ENCODE measurements around the gene TPM3. TPM values are rescaled to one million over a fixed set of nuclear protein-coding genes. Genes with fewer than 3 reads are reported as not detected.

Gene TPM3
- total and polyA plus RNA-seq, 10 of the 15 experiments (the other 5 are each of a cell fraction or from before 2014, with no cell fraction given), result 270 to 759 (median 505) TPM

DNA sequence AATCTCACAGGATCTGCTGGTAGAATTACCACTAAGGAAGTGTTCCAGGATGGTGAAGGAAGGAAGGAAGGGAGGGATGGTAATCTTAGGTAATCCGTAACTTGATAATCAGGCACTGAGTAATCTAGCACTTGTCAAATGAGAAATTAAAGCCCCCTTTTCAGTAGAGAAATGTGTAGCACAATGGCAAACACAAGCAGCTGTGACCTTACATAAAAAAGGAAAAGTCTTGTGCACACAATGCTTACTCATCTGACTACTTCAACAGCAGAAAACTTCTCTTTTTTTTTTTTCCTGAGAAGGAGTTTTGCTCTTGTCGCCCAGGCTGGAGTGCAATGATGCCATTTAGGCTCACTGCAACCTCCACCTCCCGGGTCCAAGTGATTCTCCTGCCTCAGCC, 43.1 kb downstream of the TPM3 start:
- 0% methylated on average over 3 of the region's 3 CpGs for WGBS (ENCODE audit: insufficient coverage, insufficient replicate concordance, low lambda C conversion rate, missing lambda C conversion rate)
- no peaks in the 10 kb centered on the region for H4K20me1 ChIP-seq (ENCODE audit: control insufficient read depth, insufficient read depth)
- intact Hi-C loops (cut with micrococcal nuclease; ENCODE audit: unreplicated experiment), result no loop called here
- ATAC-seq (peak; percentile 94), DNase-seq (ENCODE audit: low read depth, low spot score) (peak; percentile 36), FAIRE-seq (peak; percentile 75)
- in situ Hi-C loops (cut with MboI), result no loop called here
- H2AFZ ChIP-seq (ENCODE audit: control insufficient read depth, low read depth, low read length), result no peak overlapping the region
- no peak overlapping the region for H3K4me3 ChIP-seq
- ChIA-PET POLR2A (interaction anchor here (0.6 to 1.6 kb wide), 2 partner anchors 10 to 15 kb away, joined by 4 to 7 read pairs; no protein-coding TSS in a partner anchor), SMC1A (ENCODE audit: uncharacterized antibody, unreplicated experiment) (interaction anchor here (1.0 to 1.2 kb wide), 2 partner anchors 9 to 173 kb away, joined by 3 to 6 read pairs; no protein-coding TSS in a partner anchor), RAD21 (ENCODE audit: unreplicated experiment) (interaction anchor here (0.6 to 1.2 kb wide), 2 partner anchors 32 to 205 kb away, joined by 3 read pairs; no protein-coding TSS in a partner anchor), CTCF (no interaction called here)
- H3K4me2 ChIP-seq (ENCODE audit: control insufficient read depth, insufficient read depth), result no peak overlapping the region
- no TSS peak for BruUV-seq (replicated peaks)
- H3K79me2 ChIP-seq (ENCODE audit: control insufficient read depth, insufficient read depth, low read length), result no peaks in the 10 kb centered on the region
- no peaks in the 10 kb centered on the region for H3K9me3 ChIP-seq (replicated peaks; ENCODE audit: control insufficient read depth, insufficient read depth, low read length)
- H3K27me3 ChIP-seq (replicated peaks in 1 of 2; ENCODE audit: control insufficient read depth in 2 of 2, insufficient read depth in 2 of 2, low read length in 1 of 2), result no peaks in the 10 kb centered on the region
- no peaks in the 10 kb centered on the region; the same call in 1 of the 2 replicates for H3K4me1 ChIP-seq (ENCODE audit: control insufficient read depth, insufficient read depth, low read length)
- H3K27ac ChIP-seq (ENCODE audit: control insufficient read depth, insufficient read depth), result no peak overlapping the region
- H3K36me3 ChIP-seq (ENCODE audit: control insufficient read depth in 2 of 2, insufficient read depth in 2 of 2, low read length in 1 of 2), result no peaks in the 10 kb centered on the region
- H3K9ac ChIP-seq (ENCODE audit: control insufficient read depth, insufficient read depth, low read length), result no peak overlapping the region
- peak; percentile 57 for TF ChIP-seq NFIC (IDR thresholded peaks at IDR 0.05; ENCODE audit: low read depth, low read length)
- TF ChIP-seq MTA2 (IDR thresholded peaks at IDR 0.05; ENCODE audit: low read depth), result peak; percentile 50; the same call in 1 of the 2 replicates
- TF ChIP-seq DPF2 (IDR thresholded peaks at IDR 0.05), result peak; percentile 42; the same call in 1 of the 2 replicates
- TF ChIP-seq, protein P1, sequence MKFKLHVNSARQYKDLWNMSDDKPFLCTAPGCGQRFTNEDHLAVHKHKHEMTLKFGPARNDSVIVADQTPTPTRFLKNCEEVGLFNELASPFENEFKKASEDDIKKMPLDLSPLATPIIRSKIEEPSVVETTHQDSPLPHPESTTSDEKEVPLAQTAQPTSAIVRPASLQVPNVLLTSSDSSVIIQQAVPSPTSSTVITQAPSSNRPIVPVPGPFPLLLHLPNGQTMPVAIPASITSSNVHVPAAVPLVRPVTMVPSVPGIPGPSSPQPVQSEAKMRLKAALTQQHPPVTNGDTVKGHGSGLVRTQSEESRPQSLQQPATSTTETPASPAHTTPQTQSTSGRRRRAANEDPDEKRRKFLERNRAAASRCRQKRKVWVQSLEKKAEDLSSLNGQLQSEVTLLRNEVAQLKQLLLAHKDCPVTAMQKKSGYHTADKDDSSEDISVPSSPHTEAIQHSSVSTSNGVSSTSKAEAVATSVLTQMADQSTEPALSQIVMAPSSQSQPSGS (IDR thresholded peaks at IDR 0.05; ENCODE audit: low read length), result peak; percentile 45; the same call in 1 of the 2 replicates
- peak in 1 of 2 experiments; percentile 11; a peak in 1 of 4 replicates for TF ChIP-seq BHLHE40 (IDR thresholded peaks at IDR 0.05; ENCODE audit: borderline replicate concordance in 1 of 2, low read depth in 2 of 2, low read length in 1 of 2)
- TF ChIP-seq ZZZ3 (IDR thresholded peaks at IDR 0.05; ENCODE audit: control insufficient read depth, insufficient read length, low read depth), result no peak
- peak; percentile 59 to 71 for TF ChIP-seq IKZF2 (IDR thresholded peaks at IDR 0.05)
- TF ChIP-seq RUNX3 (IDR thresholded peaks at IDR 0.05; ENCODE audit: low read length), result peak; percentile 41; the same call in 1 of the 2 replicates
- peak in 1 of 2 experiments; percentile 92; a peak in 2 of 4 replicates for TF ChIP-seq ETV6 (conservative IDR thresholded peaks at IDR 0.05 in 1 of 2, IDR thresholded peaks at IDR 0.05 in 1 of 2; ENCODE audit: borderline replicate concordance in 1 of 2, low read depth in 1 of 2)
- peak; percentile 91 for TF ChIP-seq JUNB (IDR thresholded peaks at IDR 0.05)
- TF ChIP-seq TCF3 (IDR thresholded peaks at IDR 0.05; ENCODE audit: borderline replicate concordance, insufficient read depth, low read depth, low read length), result 0 out of 2 replicates have a peak, but pooled peaks have one; percentile 47
- 0 out of 2 replicates have a peak, but pooled peaks have one; percentile 10 for TF ChIP-seq JUND (IDR thresholded peaks at IDR 0.05; ENCODE audit: low read depth, low read length)
- no peak for TF ChIP-seq YBX1 (IDR thresholded peaks at IDR 0.05)
- TF ChIP-seq ESRRA (IDR thresholded peaks at IDR 0.05; ENCODE audit: low read length), result no peak
- peak; percentile 42; the same call in 1 of the 2 replicates for TF ChIP-seq CREM (IDR thresholded peaks at IDR 0.05; ENCODE audit: low read depth)
- TF ChIP-seq BCL11A (IDR thresholded peaks at IDR 0.05; ENCODE audit: low read depth, low read length), result peak; percentile 53; the same call in 1 of the 2 replicates
- 0 out of 2 replicates have a peak, but pooled peaks have one; percentile 8 for TF ChIP-seq CREB1 (IDR thresholded peaks at IDR 0.05; ENCODE audit: low read depth)
- TF ChIP-seq EP300 (IDR thresholded peaks at IDR 0.05; ENCODE audit: borderline replicate concordance in 1 of 2, control insufficient read depth in 1 of 2, low read depth in 2 of 2, low read length in 2 of 2), result peak in 1 of 2 experiments; percentile 57; a peak in 1 of 4 replicates
- peak; percentile 83 for TF ChIP-seq ZNF384 (IDR thresholded peaks at IDR 0.05; ENCODE audit: borderline replicate concordance, low read depth, low read length)
- peak; percentile 63; the same call in 1 of the 2 replicates for TF ChIP-seq EED (IDR thresholded peaks at IDR 0.05; ENCODE audit: low read depth)
- 0 out of 4 replicates have a peak, but pooled peaks of 1 of the 2 experiments have one; percentile 14 for TF ChIP-seq SRF (IDR thresholded peaks at IDR 0.05; ENCODE audit: low read depth in 2 of 2, low read length in 2 of 2)
- no peak for TF ChIP-seq RB1 (IDR thresholded peaks at IDR 0.05; ENCODE audit: borderline replicate concordance)
- peak; percentile 75; the same call in 1 of the 2 replicates for TF ChIP-seq TCF12 (IDR thresholded peaks at IDR 0.05; ENCODE audit: low read depth, low read length)
- TF ChIP-seq ATF7 (IDR thresholded peaks at IDR 0.05; ENCODE audit: low read depth), result peak; percentile 31; the same call in 1 of the 2 replicates
- 0 out of 2 replicates have a peak, but pooled peaks have one; percentile 28 for TF ChIP-seq NBN (IDR thresholded peaks at IDR 0.05)
- peak; percentile 71; the same call in 1 of the 2 replicates for TF ChIP-seq IRF4 (IDR thresholded peaks at IDR 0.05; ENCODE audit: low read depth, low read length)

Data from GM12878 (cell line).